ENCODE results near the gene CFAP141. TPM values are rescaled to one million over a fixed set of nuclear protein-coding genes. Genes with fewer than 3 reads are reported as not detected.
A peak's percentile ranks its signal among the peaks of the same experiment; 100 is the strongest.

CFAP141 gene
- total and polyA plus RNA-seq, 2 of the 13 experiments (the other 11 are each of a cell fraction or from before 2014, with no cell fraction given), result not detected

DNA sequence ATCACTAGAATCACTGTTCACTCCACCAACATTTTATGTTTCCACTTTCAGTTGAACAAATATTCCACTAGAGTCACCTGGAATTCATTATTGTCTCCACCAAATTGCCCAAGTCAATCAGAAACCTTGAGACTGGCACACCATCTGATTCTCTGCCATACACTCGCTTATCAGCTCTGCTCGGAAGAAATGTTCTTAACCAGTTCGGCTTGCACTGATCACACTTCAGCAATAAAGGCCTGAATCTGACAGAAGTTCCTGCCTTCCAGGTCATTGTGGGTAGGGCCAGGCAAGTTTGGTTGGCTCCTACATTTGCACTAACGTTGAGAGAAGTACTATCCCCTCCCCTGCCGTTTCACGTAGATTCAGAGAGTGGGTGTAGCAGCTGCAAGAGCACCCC, 24.2 kb downstream of the CFAP141 start:
- Histone ChIP-seq H3K27me3 (ENCODE audit: control insufficient read depth in 1 of 2, insufficient read depth in 2 of 2, low read length in 2 of 2) (no peaks in the 10 kb centered on the region; a peak in 1 of 5 replicates), H3K9me3 (ENCODE audit: low read length) (no peaks in the 10 kb centered on the region), H2AFZ (ENCODE audit: low read length) (no peak overlapping the region), H3K4me2 (ENCODE audit: low read depth, low read length) (peak overlapping the region; percentile 91), H3K27ac (ENCODE audit: extremely low read length, insufficient read depth, low read length) (peak overlapping the region; percentile 69), H4K20me1 (ENCODE audit: insufficient read depth, low read length) (peaks cover 47% of the 10 kb centered on the region), H3K9ac (ENCODE audit: insufficient read depth, low read depth, low read length) (peak overlapping the region; percentile 81), H3K36me3 (replicated peaks in 1 of 2; ENCODE audit: control insufficient read depth in 1 of 2, insufficient read depth in 2 of 2, low read length in 2 of 2) (peaks cover 4 to 5% of the 10 kb centered on the region in 2 experiments; a peak in 3 of 5 replicates), H3K79me2 (ENCODE audit: insufficient read depth, low read length) (peaks cover 58% of the 10 kb centered on the region), H3K4me3 (replicated peaks in 1 of 3; ENCODE audit: insufficient read depth in 1 of 3, low read depth in 2 of 3, low read length in 3 of 3) (peak overlapping the region; percentile 88 to 98 (median 90)), H3K4me1 (ENCODE audit: insufficient read depth, low read length) (peaks cover 62% of the 10 kb centered on the region)
- DNase-seq (ENCODE audit: low spot score), result no peak
- FAIRE-seq, result no peak
- TSS peak; percentile 45 for BruUV-seq (replicated peaks)
- POLR2A ChIA-PET, result interaction anchor here (0.7 to 0.8 kb wide), 2 partner anchors 12 to 144 kb away, joined by 4 to 6 read pairs; no protein-coding TSS in a partner anchor
- WGBS (ENCODE audit: low lambda C conversion rate), result 0% methylated on average over 6 of the region's 6 CpGs
- no peak; the same call in 2 of the 3 replicates for ATAC-seq
- CTCF ChIA-PET (ENCODE audit: low intra/inter-chr PET ratio, low total read pairs), result no interaction called here
- in situ Hi-C loops (cut with HindIII; ENCODE audit: extremely low pct_ligation_motif_present, low pct_unique_long_range_greater_than_20kb) (loop anchor here (5.0 kb wide), 2 partner anchors 90 to 155 kb away; partner anchors contain the start of gene HAX1), intact Hi-C loops (cut with micrococcal nuclease; ENCODE audit: unreplicated experiment) (no loop called here)
- no peak for TF ChIP-seq NONO (IDR thresholded peaks at IDR 0.05)
- TF ChIP-seq NONO (CRISPR knock-in tag; conservative IDR thresholded peaks at IDR 0.05), result 0 out of 2 replicates have a peak, but pooled peaks have one; percentile 29
- no peak for TF ChIP-seq ZNF652 (CRISPR knock-in tag; IDR thresholded peaks at IDR 0.05; ENCODE audit: borderline replicate concordance, low read depth)
- no peak for TF ChIP-seq ZNF382 (CRISPR knock-in tag; IDR thresholded peaks at IDR 0.05; ENCODE audit: borderline replicate concordance)
- TF ChIP-seq PHF8 (CRISPR knock-in tag; IDR thresholded peaks at IDR 0.05), result no peak
- TF ChIP-seq HDAC2 (CRISPR knock-in tag; IDR thresholded peaks at IDR 0.05), result no peak
- TF ChIP-seq, protein P1, sequence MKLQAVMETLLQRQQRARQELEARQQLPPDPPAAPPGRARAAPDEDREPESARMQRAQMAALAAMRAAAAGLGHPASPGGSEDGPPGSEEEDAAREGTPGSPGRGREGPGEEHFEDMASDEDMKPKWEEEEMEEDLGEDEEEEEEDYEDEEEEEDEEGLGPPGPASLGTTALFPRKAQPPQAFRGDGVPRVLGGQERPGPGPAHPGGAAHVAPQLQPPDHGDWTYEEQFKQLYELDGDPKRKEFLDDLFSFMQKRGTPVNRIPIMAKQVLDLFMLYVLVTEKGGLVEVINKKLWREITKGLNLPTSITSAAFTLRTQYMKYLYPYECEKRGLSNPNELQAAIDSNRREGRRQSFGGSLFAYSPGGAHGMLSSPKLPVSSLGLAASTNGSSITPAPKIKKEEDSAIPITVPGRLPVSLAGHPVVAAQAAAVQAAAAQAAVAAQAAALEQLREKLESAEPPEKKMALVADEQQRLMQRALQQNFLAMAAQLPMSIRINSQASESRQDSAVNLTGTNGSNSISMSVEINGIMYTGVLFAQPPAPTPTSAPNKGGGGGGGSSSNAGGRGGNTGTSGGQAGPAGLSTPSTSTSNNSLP (IDR thresholded peaks at IDR 0.05; ENCODE audit: low read depth, low read length), result no peak
- TF ChIP-seq ZZZ3 (CRISPR knock-in tag; IDR thresholded peaks at IDR 0.05; ENCODE audit: borderline replicate concordance), result 0 out of 2 replicates have a peak, but pooled peaks have one; percentile 21
- peak; percentile 2; the same call in 1 of the 2 replicates for TF ChIP-seq ZNF510 (CRISPR knock-in tag; IDR thresholded peaks at IDR 0.05; ENCODE audit: low read depth)
- TF ChIP-seq KDM4B (CRISPR knock-in tag; IDR thresholded peaks at IDR 0.05), result no peak
- TF ChIP-seq ZNF790 (CRISPR knock-in tag; IDR thresholded peaks at IDR 0.05; ENCODE audit: borderline replicate concordance), result 0 out of 2 replicates have a peak, but pooled peaks have one; percentile 3
- TF ChIP-seq ZNF468 (CRISPR knock-in tag; IDR thresholded peaks at IDR 0.05), result 0 out of 2 replicates have a peak, but pooled peaks have one; percentile 67
- TF ChIP-seq ZEB1 (IDR thresholded peaks at IDR 0.05; ENCODE audit: insufficient replicate concordance, low read depth), result no peak
- TF ChIP-seq, protein P2, sequence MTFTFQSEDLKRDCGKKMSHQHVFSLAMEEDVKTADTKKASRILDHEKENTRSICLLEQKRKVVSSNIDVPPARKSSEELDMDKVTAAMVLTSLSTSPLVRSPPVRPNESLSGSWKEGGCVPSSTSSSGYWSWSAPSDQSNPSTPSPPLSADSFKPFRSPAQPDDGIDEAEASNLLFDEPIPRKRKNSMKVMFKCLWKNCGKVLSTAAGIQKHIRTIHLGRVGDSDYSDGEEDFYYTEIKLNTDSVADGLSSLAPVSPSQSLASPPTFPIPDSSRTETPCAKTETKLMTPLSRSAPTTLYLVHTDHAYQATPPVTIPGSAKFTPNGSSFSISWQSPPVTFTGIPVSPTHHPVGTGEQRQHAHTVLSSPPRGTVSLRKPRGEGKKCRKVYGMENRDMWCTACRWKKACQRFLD (CRISPR knock-in tag; IDR thresholded peaks at IDR 0.05; ENCODE audit: borderline replicate concordance), result no peak
- TF ChIP-seq ZNF143 (CRISPR knock-in tag; IDR thresholded peaks at IDR 0.05), result peak; percentile 27; the same call in 1 of the 2 replicates
- TF ChIP-seq DPF2 (CRISPR knock-in tag; IDR thresholded peaks at IDR 0.05; ENCODE audit: borderline replicate concordance, low read depth), result peak; percentile 47
- TF ChIP-seq ATF7-NPFF (CRISPR knock-in tag; IDR thresholded peaks at IDR 0.05; ENCODE audit: low read depth), result no peak
- TF ChIP-seq MED13 (CRISPR knock-in tag; IDR thresholded peaks at IDR 0.05), result no peak
- no peak for TF ChIP-seq SP2 (CRISPR knock-in tag; IDR thresholded peaks at IDR 0.05)
- 0 out of 2 replicates have a peak, but pooled peaks have one; percentile 2 for TF ChIP-seq ZNF543 (CRISPR knock-in tag; IDR thresholded peaks at IDR 0.05)
- no peak for TF ChIP-seq ZNF703 (CRISPR knock-in tag; IDR thresholded peaks at IDR 0.05; ENCODE audit: borderline replicate concordance)
- TF ChIP-seq ZSCAN21 (CRISPR knock-in tag; IDR thresholded peaks at IDR 0.05; ENCODE audit: borderline replicate concordance), result no peak

Measured in HepG2 (cell line).